WTC11 (cell line): Measurements from ENCODE around the gene DNAJC10.

Experiments
- ATF3 ChIP-seq: sonication (generic); formaldehyde crosslinking; conservative IDR thresholded peaks from 2 replicates; pipeline ENCODE4 v1.8.1; 2022; ENCODE audit warnings: mild to moderate bottlenecking, missing genetic modification reagents
- CBFB ChIP-seq: sonication (generic); formaldehyde crosslinking; IDR thresholded peaks from 2 replicates; pipeline ENCODE4 v1.8.1; 2022; ENCODE audit warnings: mild to moderate bottlenecking, low read depth, missing genetic modification reagents
- CTCF ChIP-seq: fragments of 200-600 bp; IDR thresholded peaks from 2 replicates; pipeline ENCODE4 v1.8.0; 2022; ENCODE audit warnings: antibody characterized with exemption
- E2F1 ChIP-seq: sonication (generic); formaldehyde crosslinking; IDR thresholded peaks from 2 replicates; pipeline ENCODE4 v1.8.0; 2022; ENCODE audit warnings: mild to moderate bottlenecking, missing genetic modification reagents
- ESRRA ChIP-seq: sonication (generic); formaldehyde crosslinking; IDR thresholded peaks from 2 replicates; pipeline ENCODE4 v1.8.1; 2022; ENCODE audit warnings: mild to moderate bottlenecking, missing genetic modification reagents, borderline replicate concordance
- FOXJ3 ChIP-seq: sonication (generic); formaldehyde crosslinking; IDR thresholded peaks from 2 replicates; pipeline ENCODE4 v1.9.0; 2021; ENCODE audit warnings: missing genetic modification reagents, mild to moderate bottlenecking, borderline replicate concordance
- PRDM15 ChIP-seq: sonication (generic); formaldehyde crosslinking; IDR thresholded peaks from 2 replicates; pipeline ENCODE4 v1.8.0; 2022; ENCODE audit warnings: missing genetic modification reagents
- TEAD1 ChIP-seq: sonication (generic); formaldehyde crosslinking; IDR thresholded peaks from 2 replicates; pipeline ENCODE4 v1.8.0; 2022; ENCODE audit warnings: mild to moderate bottlenecking, missing genetic modification reagents
- USF2 ChIP-seq: sonication (generic); formaldehyde crosslinking; IDR thresholded peaks from 2 replicates; pipeline ENCODE4 v1.8.1; 2023; ENCODE audit warnings: mild to moderate bottlenecking, missing genetic modification reagents, moderate library complexity
- ZNF416 ChIP-seq: fragments of 250-450 bp; sonication (Bioruptor Pico); IDR thresholded peaks from 2 replicates; pipeline ENCODE4 v1.9.0; 2021; ENCODE audit warnings: mild to moderate bottlenecking, inconsistent platforms

GRCh38 chr2:182831101-182831500 lies 115.0 kb downstream of the DNAJC10 start:
- TF ChIP-seq USF2 (no peak), E2F1 (CRISPR knock-in tag) (no peak), CBFB (no peak), CTCF (no peak), TEAD1 (no peak), ZNF416 (CRISPR knock-in tag) (no peak), FOXJ3 (no peak), ATF3 (no peak), PRDM15 (CRISPR knock-in tag) (no peak), ESRRA (CRISPR knock-in tag) (no peak)
